Measurements from ENCODE around the gene PTER.

Gene PTER

DNA sequence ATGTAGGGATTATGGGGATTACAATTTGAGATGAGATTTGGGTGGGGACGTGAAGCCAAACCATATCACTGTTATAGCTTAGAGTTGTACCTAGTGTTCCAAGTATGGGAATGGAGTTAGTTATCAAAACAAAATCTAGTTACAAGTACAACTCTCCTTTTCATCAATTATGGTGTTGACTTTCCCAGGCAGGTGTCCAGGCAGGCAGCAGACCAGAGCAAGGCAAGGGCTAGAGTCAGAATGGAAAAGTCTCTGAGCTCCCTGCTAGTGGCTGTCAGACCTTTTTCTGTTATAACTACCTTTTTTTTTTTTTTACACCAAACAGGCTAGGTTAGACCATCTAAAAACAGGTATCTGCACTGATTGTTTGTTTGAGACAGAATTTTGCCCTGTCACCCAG, 29.2 kb downstream of the PTER start:
- TF ChIP-seq CTCF (conservative IDR thresholded peaks at IDR 0.05; ENCODE audit: low read length), result no peak

GRCh38 chr10:16470747-16471146, 33.9 kb downstream of the PTER start:
- H3K4me3 ChIP-seq (ENCODE audit: low read length), result no peak overlapping the region
- TF ChIP-seq CTCF (conservative IDR thresholded peaks at IDR 0.05; ENCODE audit: low read length), result no peak
- DNase-seq (ENCODE audit: low read depth), result no peak

More for the DNA sequence above, 29.2 kb downstream of the PTER start:
- H3K4me3 ChIP-seq (ENCODE audit: low read length), result no peak overlapping the region
- DNase-seq (ENCODE audit: low read depth), result no peak

DNA sequence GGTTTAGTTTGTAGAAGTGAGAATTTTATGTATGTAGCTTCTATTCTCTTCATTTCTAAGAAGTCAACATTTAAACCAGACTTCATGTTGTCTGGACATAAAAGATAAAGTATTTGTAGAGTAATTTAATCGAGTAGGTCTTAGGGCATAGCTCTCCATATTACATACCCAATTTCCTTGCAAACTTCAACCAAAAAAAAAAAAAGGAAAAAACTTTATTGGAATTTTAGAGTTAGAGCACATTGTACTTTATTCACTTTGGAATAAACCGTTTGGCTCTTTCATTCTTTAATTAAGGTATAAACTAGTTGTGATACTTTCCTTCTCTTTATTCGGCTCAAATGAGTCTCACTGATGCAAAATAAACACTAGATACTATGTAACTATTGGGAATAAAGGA, 36.0 kb downstream of the PTER start:
- H3K4me3 ChIP-seq (ENCODE audit: low read length), result no peak overlapping the region
- no peak for TF ChIP-seq CTCF (conservative IDR thresholded peaks at IDR 0.05; ENCODE audit: low read length)
- no peak for DNase-seq (ENCODE audit: low read depth)

DNA sequence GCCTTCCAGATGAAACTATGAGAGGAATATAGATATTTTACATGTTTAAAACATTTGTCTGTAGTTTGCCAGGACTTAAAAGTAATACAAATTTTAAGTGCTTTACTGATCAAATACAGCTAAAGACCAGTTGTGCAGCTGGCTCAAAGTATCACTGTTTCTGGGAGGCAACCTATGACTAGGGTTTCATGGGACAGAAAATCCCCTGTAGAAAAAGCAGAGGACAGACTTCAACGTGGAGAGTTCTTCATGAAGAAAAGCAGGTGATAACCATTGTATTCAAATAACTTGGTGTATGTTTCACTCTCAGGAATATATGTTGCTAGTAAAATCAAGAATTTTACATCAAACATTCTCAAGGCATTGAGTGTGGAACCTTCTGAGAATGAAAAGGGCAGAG, 40.9 kb downstream of the PTER start:
- no peak overlapping the region for H3K4me3 ChIP-seq (ENCODE audit: low read length)
- DNase-seq (ENCODE audit: low read depth), result no peak
- TF ChIP-seq CTCF (conservative IDR thresholded peaks at IDR 0.05; ENCODE audit: low read length), result no peak

- H3K4me3 ChIP-seq (ENCODE audit: low read length), result no peak overlapping the region
- DNase-seq (ENCODE audit: low read depth), result no peak
- TF ChIP-seq CTCF (conservative IDR thresholded peaks at IDR 0.05; ENCODE audit: low read length), result no peak
Measured at GRCh38 chr10:16478801-16479200, 42.0 kb downstream of the PTER start.

DNA sequence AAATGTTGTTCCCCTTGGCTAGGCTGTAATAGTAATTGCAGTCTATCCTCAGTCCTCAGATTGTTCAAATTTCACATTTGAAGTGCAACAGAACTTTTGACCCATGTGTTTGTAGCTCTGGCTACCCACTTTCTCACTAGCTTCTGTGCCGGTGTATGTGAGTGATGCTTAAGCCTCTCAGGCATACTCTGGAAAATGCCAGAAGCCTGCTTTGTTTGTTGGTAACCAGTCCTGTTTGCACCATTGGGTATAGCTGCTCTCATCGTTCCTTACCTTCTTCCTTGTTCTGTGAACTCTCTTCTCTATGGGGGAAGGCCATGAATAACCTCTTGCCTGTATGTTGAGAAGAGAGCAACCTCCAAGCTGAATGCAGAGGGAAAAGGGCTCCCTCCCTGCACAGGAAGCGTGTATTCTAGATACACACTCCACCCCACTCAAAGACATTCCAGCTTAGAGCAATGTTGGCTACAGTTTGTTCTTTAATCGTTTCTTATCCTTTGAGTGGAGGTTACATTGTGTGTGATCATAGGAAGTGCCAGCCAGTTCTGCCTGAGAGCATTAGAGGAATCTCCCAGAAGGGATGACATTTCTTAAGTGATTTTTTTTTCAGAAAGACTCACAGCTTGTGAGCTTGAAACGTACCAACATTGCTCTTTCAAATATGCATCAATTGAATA, 44.4 kb downstream of the PTER start:
- DNase-seq (ENCODE audit: low read depth), result no peak
- no peak overlapping the region for H3K4me3 ChIP-seq (ENCODE audit: low read length)
- TF ChIP-seq CTCF (conservative IDR thresholded peaks at IDR 0.05; ENCODE audit: low read length), result no peak

DNA sequence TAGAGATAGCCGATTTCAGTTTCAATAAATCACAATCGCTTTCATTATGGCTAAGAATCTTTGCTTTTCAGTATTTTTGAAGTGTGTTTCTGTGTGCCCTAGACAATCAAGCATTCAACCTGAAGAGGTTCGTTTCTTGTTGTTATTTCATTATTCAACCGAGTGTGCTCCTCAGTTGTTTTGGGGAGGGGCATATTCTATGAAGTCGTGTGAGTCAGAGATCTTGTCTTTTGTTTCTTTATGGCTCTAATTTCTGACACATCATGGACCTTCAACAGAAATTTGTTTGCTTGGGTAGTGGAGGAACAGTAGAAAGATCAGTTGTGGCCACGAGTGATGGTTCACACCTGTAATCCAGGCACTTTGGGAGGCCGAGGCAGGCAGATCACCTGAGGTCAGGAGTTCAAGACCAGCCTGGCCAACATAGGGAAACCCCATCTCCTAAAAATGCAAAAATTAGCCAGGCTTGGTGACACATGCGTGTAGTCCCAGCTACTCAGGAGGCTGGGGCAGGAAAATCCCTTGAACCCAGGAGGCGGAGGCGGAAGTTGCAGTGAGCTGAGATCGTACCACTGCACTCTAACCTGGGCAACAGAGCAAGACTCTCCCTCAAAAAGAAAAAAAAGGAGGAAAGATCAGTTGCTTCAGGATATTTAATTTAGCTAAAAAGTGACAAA, 46.6 kb downstream of the PTER start:
- no peak for TF ChIP-seq CTCF (conservative IDR thresholded peaks at IDR 0.05; ENCODE audit: low read length)
- DNase-seq (ENCODE audit: low read depth), result no peak

More for the DNA sequence above, 46.6 kb downstream of the PTER start:
- no peak overlapping the region for H3K4me3 ChIP-seq (ENCODE audit: low read length)

Measured in AG10803 (cell line).